GM12891 (cell line): ENCODE measurements around the gene ZNF646.

ENCODE experiments used
- DNase-seq: peaks from one replicate; pipeline ENCODE4 v3.0.0; 2011; ENCODE audit warnings: low spot score; ENCODE audit not compliant: insufficient read length
- FAIRE-seq: peaks from 2 replicates; lab custom pipeline; 2011; peaks lifted over from hg19 to GRCh38; lab: Jason Lieb, UNC
- PAX5 ChIP-seq: IDR thresholded peaks from 2 replicates; pipeline ENCODE4 v1.6.1; 2011; ENCODE audit warnings: low read length, moderate library complexity, mild to moderate bottlenecking; ENCODE audit not compliant: insufficient read depth, severe bottlenecking
- POLR2A ChIP-seq: IDR thresholded peaks from 2 replicates; pipeline ENCODE4 v1.6.1; 2011; ENCODE audit warnings: low read depth, low read length, control low read depth
- POLR2AphosphoS5 ChIP-seq: IDR thresholded peaks from 2 replicates; pipeline ENCODE4 v1.6.1; 2011; ENCODE audit warnings: low read depth, low read length, control low read depth
- POU2F2 ChIP-seq: IDR thresholded peaks from 2 replicates; pipeline ENCODE4 v1.6.1; 2011; ENCODE audit warnings: low read depth, mild to moderate bottlenecking, control low read depth, low read length, moderate library complexity
- SPI1 ChIP-seq: IDR thresholded peaks from 2 replicates; pipeline ENCODE4 v1.6.1; 2011; ENCODE audit warnings: low read depth, low read length, control low read depth
- TAF1 ChIP-seq: IDR thresholded peaks from 2 replicates; pipeline ENCODE4 v1.6.1; 2011; ENCODE audit warnings: low read depth, low read length, control low read depth

The ZNF646 gene

DNA sequence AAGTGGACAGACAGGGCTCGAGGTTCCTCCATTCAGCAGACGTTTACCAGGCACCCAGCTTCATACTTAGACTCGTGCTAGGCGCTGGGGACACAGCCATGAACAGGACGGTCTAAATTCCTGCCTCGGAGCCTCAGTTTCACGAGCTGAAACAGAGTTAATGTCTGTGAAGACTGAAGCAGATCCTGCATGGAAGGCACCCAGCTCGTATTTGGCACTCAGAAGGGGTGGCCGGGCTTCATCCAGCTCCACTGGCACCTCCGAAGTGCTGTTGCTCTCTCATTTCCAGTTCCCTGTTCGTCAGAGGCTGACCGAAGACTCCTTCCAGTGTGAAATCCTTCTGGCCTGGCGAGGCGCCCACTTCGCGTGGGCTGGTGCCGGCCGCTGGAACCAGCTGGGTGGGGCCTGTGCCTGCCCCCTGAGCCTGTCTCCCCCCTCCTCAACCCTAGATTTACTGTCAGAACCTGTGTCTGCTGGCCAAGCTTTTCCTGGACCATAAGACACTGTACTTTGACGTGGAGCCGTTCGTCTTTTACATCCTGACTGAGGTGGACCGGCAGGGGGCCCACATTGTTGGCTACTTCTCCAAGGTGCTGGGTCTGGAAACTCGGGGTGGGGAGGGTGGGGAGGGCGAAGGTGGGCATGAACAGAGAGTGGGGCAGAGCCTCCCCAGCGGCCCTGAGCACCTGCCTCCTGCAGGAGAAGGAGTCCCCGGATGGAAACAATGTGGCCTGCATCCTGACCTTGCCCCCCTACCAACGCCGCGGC is 55.5 kb downstream of the ZNF646 start:
- FAIRE-seq, result no peak

GRCh38 chr16:31130336-31130891 is 56.2 kb downstream of the ZNF646 start:
- no peak for TF ChIP-seq PAX5
- TF ChIP-seq TAF1, result no peak
- TF ChIP-seq SPI1, result no peak
- no peak for TF ChIP-seq POLR2AphosphoS5
- no peak for TF ChIP-seq POU2F2
- TF ChIP-seq POLR2A, result no peak
- FAIRE-seq, result no peak
- DNase-seq, result no peak

More for the DNA sequence above, 55.5 kb downstream of the ZNF646 start:
- TF ChIP-seq TAF1 (no peak), POLR2A (no peak), SPI1 (no peak), POU2F2 (no peak), POLR2AphosphoS5 (no peak), PAX5 (no peak)
- DNase-seq, result no peak

DNA sequence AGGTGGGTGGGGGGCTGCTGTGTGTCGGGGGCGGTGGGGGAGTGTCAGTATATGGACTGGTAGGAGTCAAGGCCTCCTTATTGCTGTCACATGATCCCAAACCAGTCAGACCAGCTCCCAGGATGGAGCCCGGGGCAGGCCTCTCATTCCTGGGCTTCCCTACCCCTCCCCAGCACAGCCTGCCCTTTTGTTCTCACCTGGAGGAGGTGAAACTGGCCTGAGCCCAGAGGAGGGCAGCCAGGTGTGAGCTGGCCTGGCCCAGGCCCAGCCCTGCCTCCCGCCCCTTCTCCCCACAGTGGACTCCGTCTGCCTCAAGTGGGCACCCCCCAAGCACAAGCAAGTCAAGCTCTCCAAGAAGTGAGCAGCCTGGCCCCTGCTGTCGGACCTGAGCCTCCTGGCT is 56.7 kb downstream of the ZNF646 start:
- no peak for TF ChIP-seq POLR2AphosphoS5
- TF ChIP-seq PAX5, result no peak
- TF ChIP-seq SPI1, result no peak
- TF ChIP-seq POLR2A, result no peak
- no peak for TF ChIP-seq TAF1
- TF ChIP-seq POU2F2, result no peak
- FAIRE-seq (no peak), DNase-seq (no peak)

DNA sequence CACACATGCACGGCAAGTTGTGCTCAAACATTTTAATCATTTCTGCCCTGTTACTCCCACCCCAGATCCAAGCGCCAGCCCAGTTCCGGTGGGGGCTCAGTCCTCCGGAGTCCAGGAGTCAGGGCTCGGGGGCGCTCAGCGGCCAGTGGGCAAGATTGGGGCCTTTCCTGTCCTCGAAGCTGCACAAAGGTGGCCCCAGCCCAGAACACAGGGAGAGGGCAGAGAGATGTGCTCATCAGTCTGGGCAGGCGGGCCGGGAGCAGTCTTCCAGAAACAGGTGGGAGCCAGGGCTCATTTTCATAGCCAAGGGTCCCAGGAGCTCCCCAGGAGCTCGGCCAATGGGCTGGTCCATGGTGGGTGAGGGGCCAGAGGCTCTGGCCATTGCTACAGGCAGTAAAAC is 57.2 kb downstream of the ZNF646 start:
- TF ChIP-seq PAX5 (no peak), TAF1 (no peak), POLR2A (no peak), POU2F2 (no peak), SPI1 (no peak), POLR2AphosphoS5 (no peak)
- FAIRE-seq, result no peak
- no peak for DNase-seq

- FAIRE-seq, result no peak
- TF ChIP-seq POLR2AphosphoS5 (no peak), POLR2A (no peak), TAF1 (no peak), PAX5 (no peak), SPI1 (no peak), POU2F2 (no peak)
Observed at GRCh38 chr16:31131841-31132271, 57.6 kb downstream of the ZNF646 start.

DNA sequence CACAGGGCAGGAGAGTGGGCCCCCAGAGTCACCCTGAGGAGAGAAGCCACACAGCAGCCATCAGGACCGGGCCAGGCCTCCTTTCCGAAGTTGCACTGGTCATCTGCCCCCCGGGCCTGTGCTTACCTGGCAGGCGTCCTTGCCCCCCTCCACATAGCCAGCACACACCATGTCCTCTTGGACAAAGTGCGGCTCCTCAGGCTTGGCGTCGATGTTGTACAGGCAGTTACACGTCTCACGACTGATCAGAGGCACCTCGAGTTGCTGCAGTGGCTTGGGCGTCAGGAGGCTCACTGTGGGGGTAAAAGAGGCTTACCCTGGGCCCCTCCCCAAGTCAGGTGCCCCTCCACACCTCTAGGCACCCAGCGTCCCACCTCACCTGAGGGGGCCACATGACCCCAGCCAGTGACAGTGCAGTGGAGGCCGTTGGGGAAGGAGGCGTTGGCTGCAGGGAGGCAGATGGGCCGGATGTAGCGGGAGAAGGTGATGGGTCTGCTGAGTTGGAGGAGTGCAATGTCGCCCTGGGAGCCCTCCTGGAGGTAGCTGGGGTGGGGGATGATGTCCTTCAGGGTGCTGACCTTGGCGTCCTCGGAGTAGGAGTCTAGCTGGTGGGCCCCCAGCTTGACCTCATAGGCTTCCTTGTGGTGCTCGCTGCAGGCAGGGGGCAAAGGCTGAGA is 58.2 kb downstream of the ZNF646 start:
- DNase-seq (no peak), FAIRE-seq (no peak)
- TF ChIP-seq SPI1 (no peak), POU2F2 (no peak), TAF1 (no peak), POLR2AphosphoS5 (no peak), PAX5 (no peak), POLR2A (no peak)

More at GRCh38 chr16:31131841-31132271, 57.6 kb downstream of the ZNF646 start:
- no peak for DNase-seq

- no peak for DNase-seq
- FAIRE-seq, result no peak
- TF ChIP-seq PAX5 (no peak), POLR2AphosphoS5 (no peak), POLR2A (no peak), POU2F2 (no peak), TAF1 (no peak), SPI1 (no peak)
Observed at GRCh38 chr16:31133046-31133501, 58.9 kb downstream of the ZNF646 start.
